Esophagus squamous epithelium (tissue), 5 donors: ENCODE measurements around the gene NPPA. TPM values are rescaled to one million over a fixed set of nuclear protein-coding genes. Genes with fewer than 3 reads are reported as not detected.

Experiments used
- DNase-seq: peaks from one replicate; lab custom pipeline; 2025; lab: John Stamatoyannopoulos, UW
- H3K27ac ChIP-seq, 4 donors: fragments of 200-600 bp; sonication (generic); one replicate each; pipeline ENCODE4 v1.5.1; 2016 to 2019; ENCODE audit warnings: mild to moderate bottlenecking in 1 of 4
- H3K27me3 ChIP-seq, 4 donors: fragments of 200-600 bp; sonication (generic); 1 replicate in 3 of 4; 2 replicates in 1 of 4; pipeline versions ENCODE4 v1.5.1 to v1.6.0; 2017 to 2021; ENCODE audit warnings: antibody characterized with exemption in 1 of 4
- H3K36me3 ChIP-seq, 3 donors: fragments of 200-600 bp; sonication (generic); one replicate each; pipeline ENCODE4 v1.5.1; 2016 to 2019
- H3K4me1 ChIP-seq, 3 donors: fragments of 200-600 bp; sonication (generic); one replicate each; pipeline ENCODE4 v1.5.1; 2017 to 2019
- H3K4me3 ChIP-seq, 4 donors: fragments of 200-600 bp; sonication (generic); 1 replicate in 3 of 4; 2 replicates in 1 of 4; pipeline ENCODE4 v1.5.1; 2016 to 2019; ENCODE audit warnings: mild to moderate bottlenecking in 2 of 4, moderate library complexity in 1 of 4
- H3K9me3 ChIP-seq, 3 donors: fragments of 200-600 bp; sonication (generic); one replicate each; pipeline ENCODE4 v1.5.1; 2016 to 2019
- POLR2A ChIP-seq, 4 donors: fragments of 450-650 bp; IDR thresholded peaks; one replicate each; pipeline ENCODE4 v1.6.1; 2017; ENCODE audit warnings: antibody characterized with exemption in 4 of 4, mild to moderate bottlenecking in 4 of 4, moderate library complexity in 3 of 4
- WGBS, 2 donors: methylation state at CpG; one replicate each; pipeline ENCODE4 v1.1.5; 2018; 5-methylcytosine and 5-hydroxymethylcytosine counted together
- intact Hi-C: fragments of 100-400 bp; cut with DNase I; formaldehyde crosslinking; loops from one replicate; pipeline ENCODE4 v1.15.0; 2022
- total RNA-seq, 4 donors: library from RNA; depleted of rRNA; stranded (reverse); fragments of >200 nt; gene quantifications; one replicate each; pipeline ENCODE4 v1.1.0, GENCODE V29; 2016
- TF ChIP-seq, protein P1 (sequence below), 6 experiments: fragments of 450-650 bp in 4 of 6; fragments of 200-600 bp in 2 of 6; sonication (generic) in 2 of 6; IDR thresholded peaks; one replicate each; pipeline ENCODE4 v1.5.1; 2016 to 2019; ENCODE audit warnings: antibody characterized with exemption in 6 of 6, mild to moderate bottlenecking in 4 of 6, moderate library complexity in 4 of 6
- donor health status: DM: yes; HTN: yes; CAD: no.

Gene NPPA
- total RNA-seq, 4 donors from 2014 or later, result not detected

DNA sequence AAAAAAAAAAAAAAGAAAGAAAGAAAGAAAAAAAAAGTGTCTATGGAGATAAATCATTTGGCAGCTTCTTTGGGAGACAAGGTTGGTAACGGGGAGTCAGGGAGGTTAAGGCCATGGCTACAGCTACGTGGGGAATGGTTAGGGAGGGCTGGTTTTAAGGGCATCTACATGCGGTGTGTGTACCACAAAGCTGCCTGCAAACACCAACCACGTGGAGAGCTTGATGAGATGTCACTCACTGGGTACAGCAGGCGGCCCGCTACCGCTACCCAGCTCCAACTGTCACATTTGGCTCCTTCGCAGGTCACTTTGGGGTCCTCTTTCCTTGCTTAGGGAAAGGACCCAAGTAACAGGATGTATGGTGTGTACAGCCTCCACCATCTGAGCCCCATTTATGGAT is 6.9 kb upstream of the NPPA start:
- 34 to 49% methylated on average over 4 to 8 of the region's 8 CpGs for WGBS, 2 donors
- Histone ChIP-seq H3K27me3 (peaks cover 0 to 75% (median 9%) of the 10 kb centered on the region in 4 donors), H3K9me3 (no peaks in the 10 kb centered on the region), H3K27ac (no peak overlapping the region), H3K4me3 (no peak overlapping the region), H3K4me1 (peaks cover 0 to 9% (median 0%) of the 10 kb centered on the region in 3 donors), H3K36me3 (no peaks in the 10 kb centered on the region)
- DNase-seq, result no peak
- intact Hi-C loops, result no loop called here
- TF ChIP-seq POLR2A (IDR thresholded peaks at IDR 0.05), result no peak
- TF ChIP-seq, protein P1, sequence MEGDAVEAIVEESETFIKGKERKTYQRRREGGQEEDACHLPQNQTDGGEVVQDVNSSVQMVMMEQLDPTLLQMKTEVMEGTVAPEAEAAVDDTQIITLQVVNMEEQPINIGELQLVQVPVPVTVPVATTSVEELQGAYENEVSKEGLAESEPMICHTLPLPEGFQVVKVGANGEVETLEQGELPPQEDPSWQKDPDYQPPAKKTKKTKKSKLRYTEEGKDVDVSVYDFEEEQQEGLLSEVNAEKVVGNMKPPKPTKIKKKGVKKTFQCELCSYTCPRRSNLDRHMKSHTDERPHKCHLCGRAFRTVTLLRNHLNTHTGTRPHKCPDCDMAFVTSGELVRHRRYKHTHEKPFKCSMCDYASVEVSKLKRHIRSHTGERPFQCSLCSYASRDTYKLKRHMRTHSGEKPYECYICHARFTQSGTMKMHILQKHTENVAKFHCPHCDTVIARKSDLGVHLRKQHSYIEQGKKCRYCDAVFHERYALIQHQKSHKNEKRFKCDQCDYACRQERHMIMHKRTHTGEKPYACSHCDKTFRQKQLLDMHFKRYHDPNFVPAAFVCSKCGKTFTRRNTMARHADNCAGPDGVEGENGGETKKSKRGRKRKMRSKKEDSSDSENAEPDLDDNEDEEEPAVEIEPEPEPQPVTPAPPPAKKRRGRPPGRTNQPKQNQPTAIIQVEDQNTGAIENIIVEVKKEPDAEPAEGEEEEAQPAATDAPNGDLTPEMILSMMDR (IDR thresholded peaks at IDR 0.05), result no peak

DNA sequence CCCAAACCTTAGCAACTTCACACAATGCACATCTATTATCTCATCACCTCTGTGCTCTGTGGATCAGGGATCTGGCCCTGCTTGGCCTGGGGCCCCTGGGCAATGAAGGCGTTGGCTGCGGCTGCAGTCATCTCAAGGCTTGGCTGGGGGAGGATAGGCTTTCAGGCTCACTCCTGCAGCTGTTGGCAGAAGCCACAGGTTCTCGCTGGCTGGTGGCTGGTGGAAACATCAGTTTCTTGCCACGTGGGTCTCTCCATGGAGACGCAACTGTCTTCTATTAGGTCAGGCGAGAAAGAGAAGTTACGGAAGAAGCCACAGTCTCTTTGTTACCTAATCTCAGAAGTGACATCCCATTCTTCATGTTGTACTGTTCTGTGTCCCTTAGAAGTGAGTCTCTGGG is 3.6 kb upstream of the NPPA start:
- intact Hi-C loops, result no loop called here
- H3K27me3 ChIP-seq, result peaks cover 0 to 41% (median 0%) of the 10 kb centered on the region in 4 donors
- peaks cover 0 to 17% (median 0%) of the 10 kb centered on the region in 3 donors for H3K36me3 ChIP-seq
- H3K4me3 ChIP-seq, result no peak overlapping the region
- TF ChIP-seq, protein P1 (IDR thresholded peaks at IDR 0.05), result no peak
- TF ChIP-seq POLR2A (IDR thresholded peaks at IDR 0.05), result no peak
- no peak overlapping the region for H3K27ac ChIP-seq
- H3K4me1 ChIP-seq, result no peaks in the 10 kb centered on the region
- H3K9me3 ChIP-seq, result no peaks in the 10 kb centered on the region
- WGBS, 2 donors, result 34 to 69% methylated on average over 4 to 5 of the region's 7 CpGs
- DNase-seq, result no peak

DNA sequence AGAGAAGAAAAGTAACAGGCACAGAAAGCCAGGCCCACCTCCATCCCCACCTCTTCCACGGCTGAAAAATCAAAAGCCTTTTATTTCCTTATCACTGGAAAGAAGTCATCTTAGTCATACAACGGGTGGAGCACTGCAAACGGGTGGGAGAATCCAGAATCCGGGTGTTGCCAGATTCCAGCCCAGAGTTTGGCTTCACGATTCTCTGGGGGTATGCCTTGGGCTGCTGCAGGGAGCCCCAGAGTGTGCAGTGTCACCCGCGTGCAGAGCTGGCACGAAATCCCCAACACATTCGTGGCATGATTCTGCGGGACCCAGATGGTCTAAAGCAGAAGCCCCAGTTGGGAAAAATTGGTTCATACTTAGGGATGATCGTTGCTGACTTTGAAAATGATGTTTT is 2.6 kb upstream of the NPPA start:
- no peak for DNase-seq
- peaks cover 0 to 31% (median 0%) of the 10 kb centered on the region in 4 donors for H3K27me3 ChIP-seq
- H3K9me3 ChIP-seq, result no peaks in the 10 kb centered on the region
- peaks cover 0 to 25% (median 0%) of the 10 kb centered on the region in 3 donors for H3K36me3 ChIP-seq
- H3K4me1 ChIP-seq, result no peaks in the 10 kb centered on the region
- H3K27ac ChIP-seq, result no peak overlapping the region
- H3K4me3 ChIP-seq, result no peak overlapping the region
- intact Hi-C loops, result no loop called here
- no peak for TF ChIP-seq POLR2A (IDR thresholded peaks at IDR 0.05)
- TF ChIP-seq, protein P1 (IDR thresholded peaks at IDR 0.05), result no peak
- 45 to 54% methylated on average over 4 to 11 of the region's 11 CpGs for WGBS, 2 donors

DNA sequence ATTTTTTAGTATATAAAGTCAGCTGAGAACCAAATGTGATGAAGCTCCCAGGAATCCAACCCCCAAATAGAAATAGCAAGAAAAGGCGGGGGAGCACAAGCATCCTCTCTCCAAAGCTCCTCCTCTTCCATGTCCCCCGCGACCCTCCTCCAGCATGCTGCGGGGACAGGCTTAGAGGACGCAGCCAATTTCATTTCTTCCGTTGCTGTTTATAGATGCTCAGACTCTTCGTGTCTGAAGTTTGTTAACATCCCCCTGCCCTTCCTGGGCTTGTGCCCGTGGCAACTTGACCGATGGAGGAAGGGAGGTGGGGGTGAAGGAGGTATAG is 754 bp upstream of the NPPA start:
- 59 to 64% methylated on average over 5 to 7 of the region's 9 CpGs for WGBS, 2 donors
- no peak for DNase-seq
- intact Hi-C loops, result loop anchor here (10.0 kb wide), 1 partner anchor 46 kb away; no protein-coding TSS in a partner anchor
- Histone ChIP-seq H3K36me3 (peaks cover 0 to 42% (median 0%) of the 10 kb centered on the region in 3 donors), H3K27me3 (peaks cover 0 to 17% (median 0%) of the 10 kb centered on the region in 4 donors), H3K27ac (no peak overlapping the region), H3K4me1 (no peaks in the 10 kb centered on the region), H3K4me3 (no peak overlapping the region), H3K9me3 (no peaks in the 10 kb centered on the region)
- TF ChIP-seq POLR2A (IDR thresholded peaks at IDR 0.05), result no peak
- TF ChIP-seq, protein P1 (IDR thresholded peaks at IDR 0.05), result no peak

DNA sequence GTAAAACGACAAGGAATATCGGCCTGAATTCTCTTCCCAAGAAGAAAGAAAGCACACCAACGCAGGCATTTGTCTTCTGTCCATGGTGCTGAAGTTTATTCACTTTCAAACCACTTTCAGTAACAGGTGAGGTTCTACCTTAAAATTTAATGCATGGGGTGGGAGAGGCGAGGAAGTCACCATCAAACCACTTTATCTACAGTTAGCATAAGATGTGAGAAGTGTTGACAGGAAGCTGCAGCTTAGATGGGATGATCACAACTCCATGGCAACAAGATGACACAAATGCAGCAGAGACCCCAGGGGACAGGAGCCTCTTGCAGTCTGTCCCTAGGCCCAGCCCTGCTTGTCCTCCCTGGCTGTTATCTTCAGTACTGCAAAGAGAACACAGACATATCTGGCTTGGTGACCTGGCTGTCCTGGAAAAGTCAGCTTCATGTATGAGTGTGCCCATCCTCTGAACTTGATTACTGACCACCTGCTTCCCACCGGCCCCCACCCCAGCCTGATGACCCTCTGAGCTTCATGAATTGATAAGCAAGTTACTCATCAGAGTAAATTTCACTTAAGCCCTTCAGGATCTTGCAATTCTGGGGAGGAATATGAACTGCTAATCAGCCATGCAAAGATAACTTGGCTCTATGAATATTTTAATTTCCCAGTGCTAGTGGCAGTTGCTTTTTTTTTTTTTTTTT is 1.8 kb downstream of the NPPA start:
- peaks cover 0 to 4% (median 0%) of the 10 kb centered on the region in 4 donors for H3K27me3 ChIP-seq
- H3K36me3 ChIP-seq, result peaks cover 8 to 68% (median 16%) of the 10 kb centered on the region in 3 donors
- H3K4me3 ChIP-seq, result no peak overlapping the region
- 61 to 64% methylated on average over 5 of the region's 5 CpGs for WGBS, 2 donors
- intact Hi-C loops, result loop anchor here (10.0 kb wide), 1 partner anchor 49 kb away; no protein-coding TSS in a partner anchor
- TF ChIP-seq, protein P1 (IDR thresholded peaks at IDR 0.05), result no peak
- TF ChIP-seq POLR2A (IDR thresholded peaks at IDR 0.05), result no peak
- no peak overlapping the region for H3K27ac ChIP-seq
- DNase-seq, result no peak
- H3K4me1 ChIP-seq, result no peaks in the 10 kb centered on the region
- no peaks in the 10 kb centered on the region for H3K9me3 ChIP-seq
